Tibial nerve (tissue), 4 donors: ENCODE data around the gene PTH1R. TPM values are rescaled to one million over a fixed set of nuclear protein-coding genes. Genes with fewer than 3 reads are reported as not detected.

Experiments used
- DNase-seq, 2 donors: peaks; one replicate each; pipeline ENCODE4 v3.0.0-alpha.2; 2019; ENCODE audit warnings: low spot score in 2 of 2
- H3K27ac ChIP-seq, 4 donors: fragments of 200-600 bp; sonication (generic) in 3 of 4; one replicate each; pipeline ENCODE4 v1.5.1; 2017 to 2019; ENCODE audit warnings: mild to moderate bottlenecking in 1 of 4
- H3K27me3 ChIP-seq, 2 donors: fragments of 200-600 bp; sonication (generic) in 1 of 2; one replicate each; pipeline versions ENCODE4 v1.5.1 to v1.6.0; 2017 to 2019
- H3K36me3 ChIP-seq, 3 donors: fragments of 200-600 bp; sonication (generic); one replicate each; pipeline ENCODE4 v1.5.1; 2018 to 2019
- H3K4me1 ChIP-seq, 4 donors: fragments of 200-600 bp; sonication (generic) in 3 of 4; one replicate each; pipeline ENCODE4 v1.5.1; 2017 to 2019
- H3K4me3 ChIP-seq, 4 donors: fragments of 200-600 bp; sonication (generic) in 3 of 4; one replicate each; pipeline ENCODE4 v1.5.1; 2017 to 2019; ENCODE audit warnings: mild to moderate bottlenecking in 1 of 4, moderate library complexity in 1 of 4
- H3K9me3 ChIP-seq, 4 donors: fragments of 200-600 bp; sonication (generic) in 3 of 4; one replicate each; pipeline ENCODE4 v1.5.1; 2017 to 2019
- CTCF ChIP-seq, 5 experiments: fragments of 200-600 bp in 3 of 5; fragments of 450-650 bp in 2 of 5; sonication (generic) in 3 of 5; IDR thresholded peaks; one replicate each; pipeline ENCODE4 v1.5.1; 2016 to 2019; ENCODE audit warnings: antibody characterized with exemption in 5 of 5, mild to moderate bottlenecking in 3 of 5, moderate library complexity in 2 of 5
- EP300 ChIP-seq, 2 donors: sonication (generic); formaldehyde crosslinking; IDR thresholded peaks; one replicate each; pipeline ENCODE4 v1.6.1; 2017; ENCODE audit warnings: antibody characterized with exemption in 2 of 2, mild to moderate bottlenecking in 1 of 2
- POLR2A ChIP-seq, 2 donors: fragments of 450-650 bp; IDR thresholded peaks; one replicate each; pipeline ENCODE4 v1.6.1; 2017; ENCODE audit warnings: antibody characterized with exemption in 2 of 2, mild to moderate bottlenecking in 2 of 2, moderate library complexity in 2 of 2
- WGBS, 2 donors: methylation state at CpG; one replicate each; pipeline ENCODE4 v1.1.5; 2018; 5-methylcytosine and 5-hydroxymethylcytosine counted together
- total RNA-seq, 4 donors: library from RNA; depleted of rRNA; stranded (reverse); fragments of >200 nt; gene quantifications; one replicate each; pipeline ENCODE4 v1.1.0, GENCODE V29; 2016

Gene PTH1R
- total RNA-seq, 4 donors from 2014 or later: 8.1 to 14.3 (median 13.6) TPM

DNA sequence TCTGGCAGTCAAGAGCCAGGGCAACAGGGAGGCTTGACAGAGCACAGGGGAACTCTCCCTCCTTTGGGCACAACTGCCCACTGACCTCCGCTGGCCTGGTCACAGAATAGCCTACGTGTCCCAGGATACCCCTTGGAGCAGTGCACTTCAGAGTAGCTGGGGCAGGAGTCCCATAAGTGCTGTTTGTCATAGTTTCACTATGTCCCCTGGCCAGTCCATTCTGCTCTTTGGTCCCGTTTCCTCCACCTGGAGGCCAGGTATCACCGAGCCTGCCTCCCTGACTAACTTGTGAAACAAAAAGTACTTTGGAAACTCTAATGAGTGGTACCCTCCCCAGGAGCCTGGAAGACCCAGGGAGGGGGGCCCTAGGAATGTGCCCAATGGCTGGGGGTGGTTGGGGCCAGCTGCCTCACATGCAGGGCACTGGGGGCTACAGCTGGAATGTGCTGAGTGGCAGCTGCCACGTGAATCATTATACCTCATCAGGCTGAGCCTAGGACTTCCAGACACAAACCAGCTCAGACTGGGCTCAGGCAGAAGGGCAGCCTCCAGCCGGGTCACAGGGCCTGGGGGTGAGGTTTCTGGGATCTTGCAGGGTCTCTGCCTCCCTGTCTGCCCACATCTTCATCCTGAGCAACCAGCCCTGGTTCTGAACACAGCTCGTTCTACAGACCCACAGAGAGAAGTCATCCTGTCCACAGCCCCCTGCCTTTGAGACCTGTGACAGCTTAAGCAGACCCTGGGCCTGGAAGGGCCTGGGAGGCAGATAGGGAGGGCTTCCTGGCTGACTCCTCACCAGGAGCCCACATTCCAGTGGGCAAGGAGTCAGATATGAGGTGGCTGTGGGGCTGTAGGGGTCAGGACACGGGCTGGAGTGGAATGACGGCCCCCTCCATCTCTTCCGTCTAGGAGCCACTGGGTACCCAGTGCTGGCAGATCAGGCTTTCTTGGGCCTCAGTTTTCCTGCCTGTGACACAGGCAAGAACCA lies 914 bp upstream of the PTH1R start:
- peaks cover 0 to 51% (median 14%) of the 10 kb centered on the region in 4 donors for H3K4me1 ChIP-seq
- no peak overlapping the region for H3K4me3 ChIP-seq
- WGBS, 2 donors: 81 to 85% methylated on average over 8 to 9 of the region's 10 CpGs
- peaks cover 0 to 10% of the 10 kb centered on the region in 2 donors for H3K27me3 ChIP-seq
- no peaks in the 10 kb centered on the region for H3K36me3 ChIP-seq
- DNase-seq: no peak
- TF ChIP-seq EP300 (IDR thresholded peaks at IDR 0.05) (no peak), CTCF (IDR thresholded peaks at IDR 0.05) (no peak), POLR2A (IDR thresholded peaks at IDR 0.05) (no peak)
- H3K27ac ChIP-seq: peak overlapping the region in 1 of 4 donors; percentile 8
- H3K9me3 ChIP-seq: no peaks in the 10 kb centered on the region

GRCh38 chr3:46878781-46879436 lies 1.4 kb downstream of the PTH1R start:
- no peak for DNase-seq
- WGBS, 2 donors: 54 to 58% methylated on average over 2 of the region's 2 CpGs
- TF ChIP-seq POLR2A (IDR thresholded peaks at IDR 0.05) (no peak), EP300 (IDR thresholded peaks at IDR 0.05) (no peak), CTCF (IDR thresholded peaks at IDR 0.05) (no peak)
- Histone ChIP-seq H3K4me1 (peaks cover 0 to 50% (median 18%) of the 10 kb centered on the region in 4 donors), H3K4me3 (no peak overlapping the region), H3K27ac (no peak overlapping the region), H3K9me3 (no peaks in the 10 kb centered on the region), H3K27me3 (peaks cover 0 to 25% of the 10 kb centered on the region in 2 donors), H3K36me3 (no peaks in the 10 kb centered on the region)

DNA sequence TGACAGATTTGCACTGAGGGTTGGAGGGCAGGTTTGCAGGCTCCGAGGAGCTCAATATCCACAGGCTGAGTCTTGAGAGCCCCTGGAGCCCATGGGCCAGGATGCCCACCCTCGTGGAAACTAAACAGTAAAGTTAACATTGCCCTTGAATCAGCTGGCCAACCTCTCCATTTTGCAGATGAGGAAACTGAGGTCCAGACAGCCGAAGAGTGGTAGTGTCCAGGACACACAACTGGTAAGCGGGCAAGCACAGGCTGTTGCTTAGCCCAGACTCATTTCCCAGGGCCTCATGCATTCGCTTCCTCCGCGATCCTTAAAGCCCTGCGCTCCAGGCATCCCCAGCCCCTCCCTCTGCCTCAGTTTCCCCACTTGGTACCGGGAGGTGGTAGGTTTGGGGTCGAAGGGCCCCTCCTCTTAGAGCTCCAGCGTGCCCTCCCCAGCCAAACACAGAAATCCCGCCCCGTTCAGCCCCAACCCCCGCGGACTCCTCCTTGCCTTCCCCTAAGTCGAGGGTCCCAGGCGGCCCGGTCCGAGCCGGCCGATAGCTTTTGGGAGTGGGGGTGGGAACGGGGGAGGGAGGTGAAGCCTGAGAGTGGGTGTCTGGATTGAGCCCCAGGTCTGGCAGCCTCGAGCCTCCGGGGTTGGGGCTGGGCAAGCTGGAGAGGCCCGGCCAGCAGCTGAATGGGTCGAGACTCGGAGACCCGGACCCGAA lies 3.5 kb downstream of the PTH1R start:
- TF ChIP-seq CTCF (IDR thresholded peaks at IDR 0.05) (no peak), POLR2A (IDR thresholded peaks at IDR 0.05) (no peak), EP300 (IDR thresholded peaks at IDR 0.05) (no peak)
- H3K27ac ChIP-seq: peak overlapping the region in 3 of 4 donors; percentile 60 to 83 (median 75)

GRCh38 chr3:46881596-46882376 lies 4.3 kb downstream of the PTH1R start:
- TF ChIP-seq POLR2A (IDR thresholded peaks at IDR 0.05) (no peak), EP300 (IDR thresholded peaks at IDR 0.05) (no peak), CTCF (IDR thresholded peaks at IDR 0.05) (no peak)
- WGBS, 2 donors: 2 to 3% methylated on average over 56 to 57 of the region's 83 CpGs
- peaks cover 0 to 35% (median 14%) of the 10 kb centered on the region in 4 donors for H3K4me1 ChIP-seq
- peak overlapping the region in 3 of 4 donors; percentile 75 to 83 (median 78) for H3K27ac ChIP-seq
- no peaks in the 10 kb centered on the region for H3K9me3 ChIP-seq
- no peak for DNase-seq
- no peaks in the 10 kb centered on the region for H3K36me3 ChIP-seq
- peak overlapping the region; percentile 45 to 81 (median 66) for H3K4me3 ChIP-seq
- peaks cover 0 to 33% of the 10 kb centered on the region in 2 donors for H3K27me3 ChIP-seq

More for the DNA sequence above, 3.5 kb downstream of the PTH1R start:
- Histone ChIP-seq H3K9me3 (no peaks in the 10 kb centered on the region), H3K27me3 (peaks cover 0 to 33% of the 10 kb centered on the region in 2 donors), H3K36me3 (no peaks in the 10 kb centered on the region), H3K4me1 (peaks cover 0 to 35% (median 14%) of the 10 kb centered on the region in 4 donors), H3K4me3 (peak overlapping the region; percentile 45 to 81 (median 66))
- 39 to 42% methylated on average over 26 of the region's 29 CpGs for WGBS, 2 donors
- no peak for DNase-seq
